ENCODE measurements around the gene MYBBP1A. TPM values are rescaled to one million over a fixed set of nuclear protein-coding genes. Genes with fewer than 3 reads are reported as not detected.
A peak's percentile ranks its signal among the peaks of the same experiment; 100 is the strongest.
"Not testable (repeated sequence)": the region's sequence is repeated elsewhere in the genome, so short reads cannot be mapped to it uniquely, and the experiment has no call there.

The MYBBP1A gene
- total and polyA plus RNA-seq, 2 of the 8 experiments (the other 6 are each of a cell fraction or from before 2014, with no cell fraction given) = 46.8 to 151 TPM

- H3K4me3 ChIP-seq (ENCODE audit: extremely low read depth in 1 of 4, insufficient read depth in 2 of 4, low read depth in 3 of 4, low read length in 4 of 4); H3K27ac ChIP-seq (ENCODE audit: low read depth, low read length); H2BK15ac ChIP-seq (ENCODE audit: low read length); H4K20me1 ChIP-seq (replicated peaks in 1 of 2; ENCODE audit: control insufficient read depth in 1 of 2, insufficient read depth in 2 of 2, low read length in 2 of 2); H3K18ac ChIP-seq (ENCODE audit: extremely low read depth, low read length); H3K23ac ChIP-seq (ENCODE audit: insufficient read length); H2BK20ac ChIP-seq (ENCODE audit: low read length); H4K8ac ChIP-seq (ENCODE audit: extremely low read depth, insufficient read depth, low read length); H3K23me2 ChIP-seq (ENCODE audit: low read depth, low read length); H2BK12ac ChIP-seq (ENCODE audit: low read depth, low read length); H3K9me3 ChIP-seq (ENCODE audit: insufficient read depth in 2 of 2, low read depth in 1 of 2, low read length in 1 of 2); H3K27me3 ChIP-seq (replicated peaks in 1 of 4; ENCODE audit: control insufficient read depth in 3 of 4, extremely low read depth in 1 of 4, insufficient read depth in 3 of 4, low read length in 3 of 4); H4K5ac ChIP-seq (ENCODE audit: insufficient read length, low read depth, low read length); DNase-seq (ENCODE audit: low read depth in 1 of 2, low spot score in 2 of 2); H3K4me2 ChIP-seq (ENCODE audit: insufficient read depth in 1 of 2, low read depth in 2 of 2, low read length in 2 of 2); H2AK5ac ChIP-seq (ENCODE audit: low read depth, low read length); H4K91ac ChIP-seq (replicated peaks; ENCODE audit: insufficient read length, low read length); FAIRE-seq; H3K9ac ChIP-seq (replicated peaks in 1 of 4; ENCODE audit: extremely low read depth in 1 of 4, low read depth in 3 of 4, low read length in 3 of 4); H3K14ac ChIP-seq (ENCODE audit: insufficient read length); H3K79me2 ChIP-seq (ENCODE audit: control insufficient read depth in 1 of 2, insufficient read depth in 2 of 2, low read length in 2 of 2); H3K56ac ChIP-seq (replicated peaks; ENCODE audit: insufficient read length, low read depth, low read length); H2AFZ ChIP-seq (ENCODE audit: low read length); H3K36me3 ChIP-seq (ENCODE audit: control insufficient read depth in 2 of 4, insufficient read depth in 4 of 4, low read length in 3 of 4); H3K79me1 ChIP-seq (ENCODE audit: low read depth, low read length); H2BK120ac ChIP-seq (replicated peaks; ENCODE audit: low read depth, low read length): not testable (repeated sequence)
- ChIA-PET CTCF (ENCODE audit: partially characterized antibody) (interaction anchor here (0.6 to 10.1 kb wide), 21 partner anchors 7 to 385 kb away, joined by 3 to 77 read pairs (median 4); partner anchors contain the start of gene SMTNL2), POLR2A (ENCODE audit: partially characterized antibody) (interaction anchor here (0.9 to 1.3 kb wide), 2 partner anchors 11 to 14 kb away, joined by 4 to 5 read pairs; partner anchors contain the start of gene SMTNL2)
- Histone ChIP-seq H2BK5ac (ENCODE audit: low read depth, low read length) (0 out of 2 replicates have a peak overlapping the region, but pooled peaks have one; percentile 35), H3K4me1 (replicated peaks in 1 of 4; ENCODE audit: control insufficient read depth in 3 of 4, insufficient read depth in 4 of 4, low read length in 3 of 4) (peaks cover 4 to 32% (median 21%) of the 10 kb centered on the region in 4 experiments), H3K4ac (replicated peaks; ENCODE audit: insufficient read length, low read depth, low read length) (peak overlapping the region; percentile 69)
- WGBS, 2 experiments (ENCODE audit: extremely low coverage in 1 of 2, insufficient coverage in 1 of 2, insufficient read length in 1 of 2, insufficient replicate concordance in 2 of 2, low coverage in 1 of 2, low lambda C conversion rate in 2 of 2, missing lambda C conversion rate in 1 of 2) = 90% methylated on average over 14 of the region's 23 CpGs; no CpG with 5 or more reads in 1 of the 2 experiments
Measured at GRCh38 chr17:4595685-4596342, 40.6 kb upstream of the MYBBP1A start.
